Measurements from ENCODE around the gene ABLIM1.

The ABLIM1 gene

DNA sequence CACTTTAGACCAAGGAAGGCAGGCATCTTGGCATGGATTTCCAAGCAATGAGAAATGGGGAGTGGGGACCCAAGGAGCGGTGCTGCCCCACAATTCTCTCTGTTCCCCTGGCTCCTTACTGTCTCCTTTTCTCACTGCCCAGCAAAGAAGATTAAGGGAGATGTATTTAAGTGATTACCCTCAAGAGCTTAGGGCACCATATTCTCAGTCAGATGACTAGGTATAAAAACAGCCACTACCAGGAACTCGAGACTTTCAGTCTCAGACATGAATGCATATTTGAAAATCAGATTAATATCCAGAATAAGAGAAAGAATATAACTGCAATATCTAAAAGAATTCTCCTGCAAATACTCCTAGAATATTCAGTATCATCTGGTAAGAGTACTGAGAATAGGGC, at the start of gene ABLIM1:
ABLIM1 (minus strand) TSS at position 101 of the 400 bp plus-strand sequence; CDS start at position 26, 75 bp downstream.
- no peak for DNase-seq

DNA sequence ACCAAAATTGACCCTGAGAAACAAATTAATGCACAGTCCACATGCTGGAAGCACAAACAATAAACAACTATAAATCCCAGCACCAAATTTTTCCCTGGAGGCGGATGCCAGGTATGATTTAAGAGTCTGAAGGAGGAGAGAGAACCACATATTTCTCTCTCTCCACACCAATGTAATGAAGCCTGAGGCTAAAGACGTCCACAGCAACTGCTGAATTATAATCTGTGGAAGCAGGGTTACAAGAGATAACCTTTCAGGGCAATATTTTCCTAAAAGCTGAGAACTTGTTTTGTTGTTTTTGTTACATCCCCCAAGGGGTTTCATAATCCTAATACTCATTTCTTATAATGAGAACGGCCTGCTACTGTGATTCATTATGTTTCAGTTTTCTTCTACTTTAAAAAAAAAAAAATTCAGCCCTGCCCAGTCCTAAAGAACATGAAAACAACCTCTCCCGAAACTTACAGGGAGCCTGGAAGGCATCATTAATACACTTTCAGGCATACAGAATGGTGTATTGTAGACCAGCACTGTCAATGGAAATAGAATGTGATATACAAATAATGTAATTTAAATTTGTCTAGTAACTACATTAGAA, 48.5 kb upstream of the ABLIM1 start:
- no peak for DNase-seq

DNA sequence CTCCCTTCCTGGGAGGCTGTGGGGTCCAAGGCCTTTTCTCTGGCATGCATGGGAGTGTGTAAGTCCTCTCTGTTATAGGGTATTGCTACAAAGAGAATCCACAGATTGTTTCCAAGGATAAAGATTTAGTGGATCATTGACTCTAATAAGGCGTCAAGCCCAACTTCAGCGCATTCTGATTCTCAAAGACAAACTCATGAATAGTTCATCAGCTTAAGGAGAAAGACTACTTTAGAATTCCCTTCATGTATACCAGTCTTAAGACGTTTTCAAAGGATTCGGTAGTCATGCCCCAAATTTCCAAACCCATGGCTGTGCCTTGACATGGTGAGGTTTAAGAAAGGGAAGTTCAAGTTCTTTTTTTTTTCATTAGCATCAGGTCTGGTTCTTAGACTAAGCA, 46.6 kb upstream of the ABLIM1 start:
- DNase-seq, result no peak

DNA sequence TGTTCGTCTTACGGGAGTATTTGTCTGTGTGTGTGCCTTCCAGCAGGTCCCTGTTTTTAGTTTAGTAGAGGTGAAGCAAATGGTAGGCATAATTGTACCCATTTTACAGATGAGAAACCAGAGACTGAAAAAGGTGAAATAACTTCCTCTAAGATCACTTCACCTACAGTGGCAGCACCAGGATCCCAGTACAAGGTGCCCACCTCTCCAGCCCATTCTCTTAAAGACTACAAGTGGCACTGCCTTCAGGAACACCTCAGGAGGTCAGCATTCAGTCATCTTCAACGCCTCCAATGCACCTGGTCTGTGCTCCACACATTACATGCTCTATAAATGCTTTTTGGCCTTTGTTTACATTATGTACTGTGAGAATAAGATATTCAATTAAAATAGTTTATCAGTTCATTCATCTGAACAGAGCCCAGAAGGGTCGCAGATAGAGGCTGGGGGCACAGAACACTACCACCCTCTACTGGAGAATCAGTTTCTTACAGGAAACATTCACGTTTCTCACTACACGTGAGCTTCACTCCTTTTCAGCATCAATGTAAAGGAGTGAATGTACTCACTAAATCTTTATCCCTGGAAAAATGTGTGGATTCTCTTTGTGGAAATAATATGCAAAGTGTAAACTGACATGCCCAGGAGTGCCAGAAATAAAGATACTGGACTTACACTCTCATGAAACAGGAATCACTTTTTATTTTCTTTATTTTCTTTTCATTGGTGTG, 45.5 kb upstream of the ABLIM1 start:
- peak in 1 of 2 experiments; percentile 35 for DNase-seq

DNA sequence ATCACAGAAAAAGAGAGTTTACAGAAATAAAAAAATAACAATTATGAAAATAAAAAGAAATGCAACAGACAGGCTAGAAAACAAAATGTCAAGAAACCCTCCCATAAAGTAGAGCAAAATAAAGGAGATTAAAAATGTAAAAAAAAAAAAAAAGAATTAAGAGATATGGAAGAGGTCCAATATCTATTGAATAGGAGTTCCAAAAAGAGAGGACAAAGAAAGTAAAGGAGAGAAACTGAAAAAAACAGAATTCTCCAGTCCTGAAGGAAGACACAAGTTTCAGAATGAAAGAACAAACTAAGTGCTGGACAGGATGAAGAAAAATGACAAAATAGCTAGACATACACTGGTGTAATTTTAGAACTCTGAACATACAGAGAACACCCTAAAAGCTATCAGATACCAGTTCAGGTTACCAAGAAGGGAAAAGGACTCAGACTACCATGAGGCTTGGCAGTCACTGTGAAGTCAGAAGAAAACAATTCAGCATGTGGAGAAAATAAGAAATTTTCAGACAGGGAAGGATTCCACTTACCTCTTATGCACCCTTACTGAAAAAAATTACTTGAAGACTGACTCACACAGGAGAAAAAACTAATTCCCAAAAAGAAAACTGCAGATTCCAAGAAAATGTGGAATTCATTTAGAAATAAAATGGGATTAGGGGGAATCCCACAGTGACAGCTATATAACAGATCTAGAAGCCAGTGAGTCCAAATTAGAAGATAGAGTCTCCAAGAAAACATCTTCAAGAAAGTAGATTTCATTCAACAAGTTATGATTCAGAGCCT, 40.4 kb upstream of the ABLIM1 start:
- no peak for DNase-seq

DNA sequence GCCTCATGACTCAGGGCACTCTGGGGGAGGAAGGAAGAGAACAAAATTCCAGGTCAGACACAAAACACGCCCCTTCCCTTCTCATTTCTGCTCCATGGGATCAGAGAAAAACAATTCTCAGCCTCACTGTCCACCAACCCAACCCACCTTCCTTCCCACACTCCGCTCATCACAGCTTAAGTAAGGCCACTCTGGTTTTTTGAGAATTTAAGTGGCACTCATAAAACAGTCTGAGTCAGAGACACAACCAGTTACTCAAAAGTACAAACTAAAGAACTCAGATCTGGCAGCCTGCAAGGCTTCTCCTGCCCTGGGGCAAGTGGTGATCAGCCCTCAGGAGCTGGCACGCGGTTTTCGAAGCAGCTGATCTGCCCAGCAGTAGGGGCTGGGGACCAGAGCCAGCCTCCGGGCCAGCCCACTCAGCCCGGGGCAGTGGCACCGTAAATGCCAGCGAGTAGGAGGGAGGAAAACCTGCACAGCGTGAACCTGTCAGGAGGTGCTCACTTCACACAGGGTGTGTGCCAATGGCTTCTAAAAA, 39.1 kb upstream of the ABLIM1 start:
- DNase-seq, result peak in 1 of 2 experiments; percentile 44

DNA sequence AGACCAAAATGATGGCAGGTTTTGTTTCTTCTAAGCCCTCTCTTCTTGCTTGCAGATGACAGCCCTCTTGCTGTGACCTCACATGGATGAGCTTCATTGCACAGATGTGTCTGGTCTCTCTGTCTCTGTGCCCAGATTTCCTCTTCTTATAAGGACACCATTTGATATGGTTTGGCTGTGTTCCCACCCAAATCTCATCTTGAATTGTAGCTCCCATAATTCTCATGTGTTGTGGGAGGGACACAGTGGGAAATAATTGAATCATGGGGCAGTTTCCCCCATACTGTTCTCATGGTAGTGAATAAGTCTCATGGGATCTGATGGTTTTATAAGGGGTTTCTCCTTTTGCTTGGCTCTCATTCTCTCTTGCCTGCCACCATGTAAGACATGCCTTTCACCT, 38.2 kb upstream of the ABLIM1 start:
- DNase-seq, result peak in 1 of 2 experiments; percentile 52

DNA sequence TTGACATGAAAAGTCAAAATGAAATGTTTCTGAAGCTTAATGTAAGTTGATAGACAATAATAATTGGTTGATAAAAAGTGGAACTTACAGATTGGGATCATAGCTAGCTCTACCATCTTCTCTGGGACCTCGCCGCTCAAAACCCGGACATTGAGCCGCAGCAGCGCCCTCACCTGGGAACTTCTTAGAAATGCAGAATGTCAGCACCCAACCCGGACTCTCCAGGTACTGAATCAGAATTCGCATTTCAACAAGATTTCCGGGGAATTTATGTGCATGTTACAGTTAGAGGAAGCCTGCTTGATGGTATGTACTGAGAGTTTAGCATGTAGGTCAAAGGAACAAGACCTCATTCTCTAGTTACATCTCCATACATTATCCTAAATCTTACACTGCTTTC, 36.7 kb upstream of the ABLIM1 start:
- peak in 1 of 2 experiments; percentile 8 for DNase-seq

DNA sequence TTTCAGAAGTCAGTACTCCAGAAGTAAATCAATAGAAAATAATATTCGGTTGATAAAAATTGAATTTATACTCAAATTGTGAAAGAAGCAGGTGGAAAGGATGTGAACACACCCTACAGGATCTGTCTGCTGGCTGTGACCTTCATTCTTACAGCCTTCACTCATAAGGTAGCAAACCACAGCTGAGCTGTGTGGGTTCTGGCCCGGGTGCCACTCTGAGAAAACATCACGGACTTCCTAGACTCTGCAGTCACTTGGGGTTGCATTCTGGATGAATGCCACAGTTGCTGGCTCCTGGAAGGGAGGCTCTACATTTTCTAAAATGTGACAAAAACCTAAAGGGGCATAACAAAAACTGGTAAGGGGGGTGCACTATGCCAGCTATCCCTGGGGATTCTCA, 36.0 kb upstream of the ABLIM1 start:
- no peak for DNase-seq

DNA sequence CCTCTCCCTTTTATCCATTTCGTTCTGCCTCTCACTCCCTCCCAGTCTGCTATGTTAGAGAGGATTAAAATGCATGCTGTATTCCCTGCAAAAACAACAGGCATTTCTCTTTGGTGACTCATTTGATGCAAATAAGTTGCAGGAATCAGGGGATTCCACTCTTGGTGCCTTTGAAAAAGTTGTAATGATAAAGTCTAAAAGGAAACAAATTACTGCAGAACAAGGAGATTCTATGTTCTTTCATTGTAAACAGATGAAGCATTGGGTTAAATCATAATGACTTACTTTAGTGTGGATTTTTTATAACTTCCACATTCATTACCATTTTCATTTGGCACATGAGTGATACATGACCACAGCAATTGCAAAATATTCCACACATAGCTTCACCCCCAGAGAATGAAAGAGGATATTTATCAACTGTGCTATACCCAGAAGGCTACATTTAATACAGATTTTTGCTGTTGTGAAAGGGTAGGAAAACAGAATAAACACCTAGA, 33.4 kb upstream of the ABLIM1 start:
- DNase-seq, result no peak

DNA sequence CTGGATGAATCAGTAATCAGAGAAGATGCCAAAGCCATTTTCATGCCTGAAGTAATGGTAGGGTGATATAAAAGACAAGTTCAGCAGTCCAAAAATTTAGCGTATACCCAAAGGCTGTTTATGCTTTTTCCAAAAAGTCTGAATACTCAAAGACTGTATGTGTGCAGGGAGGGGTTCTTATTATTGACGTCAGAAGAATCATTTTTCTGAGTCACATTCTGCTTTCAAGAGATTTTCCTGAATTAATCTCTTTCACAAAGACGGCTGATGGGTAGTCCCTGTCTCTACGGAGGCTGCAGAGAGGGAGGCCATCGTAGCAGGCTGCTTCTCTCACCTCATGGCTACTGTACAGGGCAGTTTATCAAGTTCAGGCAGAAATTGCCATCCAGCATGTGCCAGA, 30.7 kb upstream of the ABLIM1 start:
- DNase-seq, result no peak

DNA sequence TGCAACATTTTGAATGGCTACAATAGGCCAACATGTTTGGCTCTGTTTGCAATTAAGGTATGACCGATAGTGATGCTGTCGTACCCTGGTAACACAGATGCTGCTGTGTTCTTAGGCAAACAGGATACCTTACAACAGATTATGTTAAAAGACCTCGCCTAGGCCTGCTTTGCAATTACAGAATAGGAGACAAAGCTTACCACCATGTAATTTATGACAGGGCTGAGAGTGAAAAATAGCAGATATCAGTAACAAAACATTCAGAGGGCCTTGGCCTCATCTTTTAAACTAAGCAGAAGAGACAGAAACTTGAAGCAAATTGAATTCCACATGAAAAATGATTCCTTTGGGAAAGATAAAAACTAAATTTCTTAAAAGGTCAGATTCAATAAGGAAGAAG, 29.4 kb upstream of the ABLIM1 start:
- no peak for DNase-seq

DNA sequence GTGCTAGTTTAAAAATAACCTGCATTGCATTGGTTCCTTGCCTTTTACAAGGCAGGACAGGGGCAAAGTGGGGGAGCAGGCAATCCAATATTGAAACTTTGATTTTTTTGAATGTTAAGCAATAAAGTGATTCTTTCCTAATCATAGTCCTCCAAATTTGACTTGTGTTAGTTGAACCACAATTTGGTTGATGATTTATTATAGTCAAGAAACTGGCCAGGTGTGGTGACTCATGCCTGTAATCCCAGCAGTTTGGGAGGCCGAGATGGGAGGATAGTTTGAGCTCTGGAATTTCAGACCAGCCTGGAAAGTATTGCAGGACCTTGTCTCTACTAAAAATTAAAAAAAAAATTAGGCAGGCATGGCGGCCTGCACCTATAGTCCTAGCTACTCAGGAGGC, 27.9 kb upstream of the ABLIM1 start:
- DNase-seq, result no peak

DNA sequence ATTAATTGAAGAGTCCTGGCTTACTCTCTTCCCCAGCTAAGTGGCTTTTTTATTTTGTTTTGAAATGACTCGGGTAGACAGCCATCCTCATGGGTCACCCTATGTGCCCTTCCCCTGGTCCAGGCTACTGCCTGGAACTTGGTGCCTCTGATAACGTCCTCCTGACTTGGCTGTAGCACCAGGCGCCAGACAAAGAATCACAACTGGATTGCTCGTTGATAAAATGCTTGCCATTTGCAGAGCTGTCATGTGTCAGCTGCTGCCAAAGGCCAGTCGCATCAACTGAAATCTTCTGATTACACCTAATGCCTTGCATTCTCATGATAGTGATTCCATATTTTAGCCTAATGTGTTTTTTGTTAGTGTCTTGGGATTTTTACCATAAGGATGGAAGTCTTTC, 27.4 kb upstream of the ABLIM1 start:
- no peak for DNase-seq

DNA sequence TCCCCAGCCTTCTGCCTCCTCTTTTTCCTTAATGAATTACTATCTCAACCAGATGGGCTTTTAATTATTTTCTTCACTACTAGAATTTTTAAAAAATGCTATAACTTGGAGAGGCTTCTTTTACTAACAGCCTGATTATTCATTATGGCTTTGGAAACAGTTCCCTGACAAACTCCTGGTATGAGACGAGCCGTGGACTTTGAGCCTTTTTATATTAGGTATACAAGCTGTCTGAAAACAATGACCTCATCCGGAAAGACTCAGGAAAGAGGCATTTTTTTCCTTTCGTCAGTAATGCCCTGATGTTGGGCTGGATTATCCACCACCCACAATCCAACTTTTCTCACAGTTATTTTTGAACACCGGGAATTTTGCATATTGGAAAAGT, 26.7 kb upstream of the ABLIM1 start:
- DNase-seq, result peak; percentile 25 to 39

DNA sequence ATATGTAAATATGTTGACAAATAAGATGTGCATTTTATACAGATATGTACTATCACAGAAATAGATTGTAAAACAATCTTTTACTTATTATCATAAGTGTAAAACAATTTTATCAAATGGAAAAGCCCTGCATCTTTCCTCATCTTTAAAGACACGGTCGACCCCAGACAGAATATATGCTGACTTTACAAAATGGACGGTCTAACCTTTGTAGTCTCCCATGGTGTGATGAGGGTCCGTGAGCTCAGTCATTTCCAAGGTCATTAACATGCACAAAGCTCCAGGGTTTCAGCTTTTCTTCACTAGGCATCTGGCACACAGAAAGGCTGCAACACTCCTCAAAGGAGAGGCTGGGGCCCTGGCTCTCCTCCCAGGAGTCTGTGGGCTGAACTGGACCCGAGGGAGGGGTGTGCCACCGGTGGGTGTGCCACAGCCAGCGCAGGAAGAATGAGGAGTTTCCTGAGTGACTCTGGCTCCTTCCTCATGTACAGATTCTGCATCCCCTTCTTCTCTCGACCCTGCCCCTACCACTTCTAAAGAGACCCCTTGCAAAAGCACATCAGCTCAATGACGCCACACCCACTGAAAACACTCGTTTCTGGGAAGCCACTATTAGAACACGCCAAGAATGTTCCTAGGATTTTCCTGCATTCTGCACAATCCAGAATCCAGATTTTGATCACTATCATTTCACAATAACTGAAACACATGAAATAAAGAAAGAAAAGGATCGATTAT, 26.2 kb upstream of the ABLIM1 start:
- peak; percentile 22 to 72 for DNase-seq

DNA sequence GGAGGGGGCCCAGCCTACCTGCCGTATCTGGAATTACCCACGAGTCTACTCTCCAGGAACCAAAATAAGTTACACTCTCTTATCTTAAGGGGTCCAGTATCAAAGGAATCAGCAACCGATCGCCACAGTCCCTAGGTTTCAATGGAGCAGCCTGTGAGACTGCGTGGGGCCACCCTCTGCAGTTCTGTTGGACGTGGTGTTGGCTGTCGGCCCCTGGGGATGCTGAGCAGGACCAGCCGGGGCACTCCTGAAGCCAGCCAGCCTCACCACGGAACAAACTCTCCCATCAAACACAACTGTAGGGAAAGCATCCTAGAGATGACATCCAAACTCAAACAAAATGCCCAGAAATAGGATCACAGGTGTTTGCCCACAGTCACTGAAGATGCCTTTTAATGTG, 25.5 kb upstream of the ABLIM1 start:
- DNase-seq, result no peak

DNA sequence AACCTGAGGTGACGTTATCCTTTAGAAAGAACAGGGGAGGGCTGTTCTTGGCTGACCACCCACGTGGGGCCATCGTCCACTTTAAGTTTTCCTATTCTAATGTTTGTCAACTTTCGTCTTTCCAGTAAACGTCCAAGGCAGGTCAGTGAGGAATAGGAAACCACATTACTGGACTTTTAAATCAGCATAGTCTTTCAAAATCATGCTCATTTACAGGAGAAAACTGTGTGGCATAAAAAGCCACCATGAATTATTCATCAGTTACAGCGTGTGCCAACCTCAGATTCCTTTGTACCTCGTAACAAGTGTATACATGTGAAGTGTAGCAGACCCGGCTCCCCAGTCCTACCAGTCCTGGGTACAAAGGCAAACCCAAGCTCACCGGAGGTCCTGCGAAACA, 25.1 kb upstream of the ABLIM1 start:
- DNase-seq, result no peak

DNA sequence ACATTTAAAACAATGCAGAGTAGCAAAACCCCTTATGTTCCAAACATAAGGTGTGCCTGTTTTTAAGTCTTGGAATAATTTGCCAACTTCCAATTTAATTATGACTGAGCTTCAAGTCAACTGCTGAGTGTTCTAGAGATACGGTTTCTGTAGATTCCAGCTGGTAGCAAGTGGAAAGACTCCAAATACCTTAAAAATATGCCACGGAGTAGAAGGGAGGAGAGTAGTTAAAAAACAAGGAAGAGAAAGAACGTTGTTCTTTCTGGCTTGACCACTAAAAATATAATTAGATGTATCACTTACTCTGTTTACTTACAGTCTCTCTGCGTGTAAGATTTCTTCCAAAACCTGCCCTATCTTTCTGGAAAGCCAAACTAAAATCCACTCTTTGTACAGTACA, 24.5 kb upstream of the ABLIM1 start:
- DNase-seq, result peak in 1 of 2 experiments; percentile 28

DNA sequence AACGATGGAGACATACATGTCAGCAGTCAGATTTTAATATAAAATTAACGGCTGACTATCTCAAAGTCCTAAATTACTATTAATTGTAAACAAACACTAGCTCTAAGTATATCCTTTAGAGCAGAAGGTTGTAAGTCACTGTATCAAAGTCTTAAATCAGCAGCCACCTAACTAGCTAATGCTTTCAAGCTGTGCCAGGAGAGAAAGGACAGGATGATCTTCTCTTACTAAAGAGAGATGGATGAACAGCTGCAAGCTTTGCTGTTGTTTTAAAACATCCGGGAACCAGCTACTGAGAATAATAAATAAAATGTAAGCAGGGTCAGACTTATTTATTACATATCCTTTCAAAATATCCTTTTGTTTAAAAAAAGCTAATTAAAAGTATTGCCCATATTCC, 24.0 kb upstream of the ABLIM1 start:
- DNase-seq, result no peak

DNA sequence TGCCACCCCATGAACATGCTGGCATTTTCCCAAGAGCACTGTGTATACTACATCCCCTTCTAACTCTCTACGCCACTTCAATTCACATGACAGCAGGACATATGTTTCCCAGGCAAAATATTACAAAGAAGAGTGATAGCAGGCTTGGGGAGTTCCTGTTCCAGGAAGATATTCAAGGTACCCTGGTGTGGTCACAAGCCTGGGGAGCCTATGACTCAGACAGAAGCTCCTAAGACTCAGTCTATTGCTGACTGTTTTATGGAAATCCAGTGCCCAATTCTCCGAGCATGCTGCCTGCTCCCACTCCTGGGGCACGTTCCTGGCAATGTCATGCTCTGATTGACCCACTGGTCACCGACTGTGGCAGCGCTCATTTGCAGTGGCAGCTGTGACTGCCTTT, 23.5 kb upstream of the ABLIM1 start:
- no peak for DNase-seq

DNA sequence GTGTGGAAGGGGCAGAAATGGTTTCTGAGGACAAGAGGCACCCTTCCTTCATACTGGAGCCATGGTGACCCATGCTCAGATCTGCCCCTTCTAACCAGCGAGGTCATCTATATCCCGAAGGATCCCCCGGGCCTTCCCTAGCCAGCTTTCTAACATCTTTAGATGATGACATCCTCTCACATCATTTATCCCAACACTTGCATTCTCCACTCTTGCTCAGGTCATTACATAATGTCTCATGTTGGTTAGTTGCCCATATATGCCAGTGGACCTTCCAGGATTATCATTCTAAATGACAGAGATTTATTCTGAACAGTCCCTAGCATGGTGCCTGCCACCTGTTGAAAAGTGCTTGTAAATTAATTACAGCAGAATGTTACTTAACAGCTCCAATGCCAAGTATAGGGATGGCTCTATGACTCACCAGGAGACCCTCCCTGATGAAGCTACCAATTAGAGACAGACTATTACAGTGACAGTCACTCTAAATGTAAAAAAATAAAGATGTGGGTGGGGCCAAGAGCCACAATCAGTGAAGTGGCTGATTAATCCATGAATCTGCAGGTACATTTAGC, 22.6 kb upstream of the ABLIM1 start:
- peak in 1 of 2 experiments; percentile 18 for DNase-seq

Data from NCI-H446 (cell line).